ENCODE data around the gene GPC5. TPM values are rescaled to one million over a fixed set of nuclear protein-coding genes. Genes with fewer than 3 reads are reported as not detected.

Gene GPC5
- total RNA-seq, 1 experiment from 2014 or later, result not detected

DNA sequence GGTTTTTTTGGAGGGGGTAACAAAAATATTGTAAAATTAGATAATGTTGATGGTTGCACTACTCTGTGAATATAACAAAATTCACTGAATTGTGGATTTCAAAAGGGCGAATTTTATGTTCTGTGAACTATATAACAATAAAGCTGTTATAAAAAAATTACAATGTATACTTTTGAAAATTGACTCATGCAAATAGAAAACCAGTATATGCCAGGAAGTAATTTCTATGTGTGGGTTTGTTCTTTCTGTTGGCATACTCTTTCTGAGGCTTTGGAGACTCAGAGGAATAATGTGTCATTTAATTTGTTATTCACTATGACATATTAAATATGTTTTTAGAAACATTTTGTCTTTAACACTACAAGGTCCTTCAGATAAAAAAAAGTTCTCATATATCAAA, 310.1 kb downstream of the GPC5 start:
- H3K4me3 Mint-ChIP-seq (ENCODE audit: low read depth, unreplicated experiment), result no peak overlapping the region
- no peaks in the 10 kb centered on the region for H3K36me3 Mint-ChIP-seq (ENCODE audit: insufficient read depth, unreplicated experiment)
- intact Hi-C loops (cut with micrococcal nuclease; ENCODE audit: unreplicated experiment), result no loop called here
- no peak for DNase-seq
- H3K4me1 Mint-ChIP-seq (ENCODE audit: low read depth, unreplicated experiment), result no peaks in the 10 kb centered on the region
- no peak overlapping the region for H3K27ac Mint-ChIP-seq (ENCODE audit: unreplicated experiment)
- no peaks in the 10 kb centered on the region for H3K27me3 Mint-ChIP-seq (ENCODE audit: unreplicated experiment)
- CTCF ChIA-PET, result no interaction called here
- TF ChIP-seq CTCF (IDR thresholded peaks at IDR 0.05; ENCODE audit: unreplicated experiment), result no peak
- BruUV-seq (replicated peaks), result no TSS peak
- no peaks in the 10 kb centered on the region for H3K9me3 Mint-ChIP-seq (ENCODE audit: low read depth, unreplicated experiment)

- no peak for DNase-seq
- no peak overlapping the region for H3K27ac Mint-ChIP-seq (ENCODE audit: unreplicated experiment)
- H3K9me3 Mint-ChIP-seq (ENCODE audit: low read depth, unreplicated experiment), result no peaks in the 10 kb centered on the region
- CTCF ChIA-PET, result no interaction called here
- H3K4me1 Mint-ChIP-seq (ENCODE audit: low read depth, unreplicated experiment), result no peaks in the 10 kb centered on the region
- H3K27me3 Mint-ChIP-seq (ENCODE audit: unreplicated experiment), result no peaks in the 10 kb centered on the region
- intact Hi-C loops (cut with micrococcal nuclease; ENCODE audit: unreplicated experiment), result no loop called here
- H3K36me3 Mint-ChIP-seq (ENCODE audit: insufficient read depth, unreplicated experiment), result no peaks in the 10 kb centered on the region
- H3K4me3 Mint-ChIP-seq (ENCODE audit: low read depth, unreplicated experiment), result no peak overlapping the region
- no TSS peak for BruUV-seq (replicated peaks)
- no peak for TF ChIP-seq CTCF (IDR thresholded peaks at IDR 0.05; ENCODE audit: unreplicated experiment)
Measured at GRCh38 chr13:91709180-91709579, 310.8 kb downstream of the GPC5 start.

GRCh38 chr13:91710733-91711132, 312.3 kb downstream of the GPC5 start:
- no peaks in the 10 kb centered on the region for H3K27me3 Mint-ChIP-seq (ENCODE audit: unreplicated experiment)
- DNase-seq, result no peak
- H3K36me3 Mint-ChIP-seq (ENCODE audit: insufficient read depth, unreplicated experiment), result no peaks in the 10 kb centered on the region
- no peaks in the 10 kb centered on the region for H3K9me3 Mint-ChIP-seq (ENCODE audit: low read depth, unreplicated experiment)
- no peaks in the 10 kb centered on the region for H3K4me1 Mint-ChIP-seq (ENCODE audit: low read depth, unreplicated experiment)
- intact Hi-C loops (cut with micrococcal nuclease; ENCODE audit: unreplicated experiment), result no loop called here
- TF ChIP-seq CTCF (IDR thresholded peaks at IDR 0.05; ENCODE audit: unreplicated experiment), result no peak
- H3K4me3 Mint-ChIP-seq (ENCODE audit: low read depth, unreplicated experiment), result no peak overlapping the region
- CTCF ChIA-PET, result no interaction called here
- no peak overlapping the region for H3K27ac Mint-ChIP-seq (ENCODE audit: unreplicated experiment)
- no TSS peak for BruUV-seq (replicated peaks)

GRCh38 chr13:91714855-91715254, 316.4 kb downstream of the GPC5 start:
- intact Hi-C loops (cut with micrococcal nuclease; ENCODE audit: unreplicated experiment), result no loop called here
- Mint-ChIP-seq H3K9me3 (ENCODE audit: low read depth, unreplicated experiment) (no peaks in the 10 kb centered on the region), H3K27me3 (ENCODE audit: unreplicated experiment) (no peaks in the 10 kb centered on the region), H3K4me3 (ENCODE audit: low read depth, unreplicated experiment) (no peak overlapping the region), H3K4me1 (ENCODE audit: low read depth, unreplicated experiment) (no peaks in the 10 kb centered on the region), H3K27ac (ENCODE audit: unreplicated experiment) (no peak overlapping the region), H3K36me3 (ENCODE audit: insufficient read depth, unreplicated experiment) (no peaks in the 10 kb centered on the region)
- no peak for DNase-seq
- TF ChIP-seq CTCF (IDR thresholded peaks at IDR 0.05; ENCODE audit: unreplicated experiment), result no peak
- CTCF ChIA-PET, result no interaction called here
- no TSS peak for BruUV-seq (replicated peaks)
